ENCODE results near the gene PARD3.

GRCh38 chr10:34813626-34814222, 1.4 kb downstream of the PARD3 start:
- TF ChIP-seq POLR2A (IDR thresholded peaks at IDR 0.05) = no peak
- TF ChIP-seq CTCF (IDR thresholded peaks at IDR 0.05) = no peak
- peak in 1 of 2 donors; percentile 44 for TF ChIP-seq EP300 (IDR thresholded peaks at IDR 0.05)
